A673 (cell line): Measurements from ENCODE around the gene SLC30A4. TPM values are rescaled to one million over a fixed set of nuclear protein-coding genes. Genes with fewer than 3 reads are reported as not detected.

Experiments used
- BruUV-seq: library from RNA; stranded (reverse); fragments of 400-500 nt; replicated peaks from 2 replicates; lab custom pipeline; 2021; lab: Mats Ljungman, UMichigan
- CTCF ChIA-PET: fragments of 300-600 bp; sonication (Branson Sonifier 250); formaldehyde crosslinking; loops from one replicate; lab custom pipeline; 2022; ENCODE audit warnings: antibody characterized with exemption; lab: Charles Lee
- POLR2A ChIA-PET: fragments of 300-600 bp; sonication (Branson Sonifier 250); formaldehyde crosslinking; loops from one replicate; lab custom pipeline; 2022; ENCODE audit warnings: antibody characterized with exemption; ENCODE audit not compliant: low non-redundant PET; lab: Charles Lee
- DNase-seq: peaks from one replicate; pipeline ENCODE4 v3.0.0-alpha.2; 2015; ENCODE audit warnings: low spot score
- H3K27ac ChIP-seq: fragments of 200-600 bp; sonication (generic); 2 replicates; pipeline ENCODE4 v1.5.1; 2016; ENCODE audit warnings: mixed run types, low read depth, mild to moderate bottlenecking, mixed read lengths, antibody characterized with exemption, low read length; ENCODE audit not compliant: poor library complexity, severe bottlenecking
- H3K27me3 ChIP-seq: fragments of 200-600 bp; sonication (generic); replicated peaks from 2 replicates; pipeline ENCODE4 v1.6.1; 2017; ENCODE audit warnings: mixed run types, low read depth, mild to moderate bottlenecking, mixed read lengths, antibody characterized with exemption, low read length; ENCODE audit not compliant: insufficient read depth, poor library complexity
- H3K36me3 ChIP-seq: fragments of 200-600 bp; sonication (generic); 2 replicates; pipeline ENCODE4 v1.6.1; 2016; ENCODE audit warnings: mixed run types, mild to moderate bottlenecking, mixed read lengths, antibody characterized with exemption, low read length; ENCODE audit not compliant: insufficient read depth, poor library complexity, severe bottlenecking
- H3K4me1 ChIP-seq: fragments of 200-600 bp; sonication (generic); 2 replicates; pipeline ENCODE4 v1.6.1; 2017; ENCODE audit warnings: mixed run types, mild to moderate bottlenecking, mixed read lengths, antibody characterized with exemption, low read length; ENCODE audit not compliant: insufficient read depth, poor library complexity, severe bottlenecking
- H3K4me3 ChIP-seq: fragments of 200-600 bp; sonication (generic); 2 replicates; pipeline ENCODE4 v1.5.1; 2016; ENCODE audit warnings: low read depth, mixed run types, mild to moderate bottlenecking, mixed read lengths, low read length; ENCODE audit not compliant: poor library complexity, severe bottlenecking
- H3K9me3 ChIP-seq: fragments of 200-600 bp; sonication (generic); 2 replicates; pipeline ENCODE4 v1.6.1; 2016; ENCODE audit warnings: mixed run types, low read depth, mild to moderate bottlenecking, mixed read lengths, antibody characterized with exemption, low read length; ENCODE audit not compliant: poor library complexity, severe bottlenecking
- CTCF ChIP-seq: fragments of 300-800, 200-600 bp; sonication (generic); conservative IDR thresholded peaks from 2 replicates; pipeline ENCODE4 v1.5.1; 2017; ENCODE audit warnings: low read depth, mild to moderate bottlenecking, antibody characterized with exemption, low read length, moderate library complexity, mixed read lengths
- EZH2 ChIP-seq: fragments of 200-600 bp; sonication (generic); IDR thresholded peaks from 2 replicates; pipeline ENCODE4 v1.6.1; 2017; ENCODE audit warnings: borderline replicate concordance, low read depth, mild to moderate bottlenecking, mixed read lengths, antibody characterized with exemption, low read length; ENCODE audit not compliant: poor library complexity, severe bottlenecking
- intact Hi-C: fragments of 100-400 bp; cut with micrococcal nuclease; formaldehyde crosslinking; loops from one replicate; pipeline ENCODE4 v1.10.0; 2022; ENCODE audit not compliant: unreplicated experiment
- total RNA-seq: library from RNA; stranded (reverse); gene quantifications from 2 replicates; pipeline ENCODE4 v1.2.3, GENCODE V29; 2021

Gene SLC30A4
- total RNA-seq, 1 experiment from 2014 or later = 1.1 TPM

GRCh38 chr15:45498701-45499100, 23.9 kb downstream of the SLC30A4 start:
- ChIA-PET POLR2A (no interaction called here), CTCF (no interaction called here)
- no peak overlapping the region for H3K4me3 ChIP-seq

GRCh38 chr15:45497261-45497660, 25.3 kb downstream of the SLC30A4 start:
- Histone ChIP-seq H3K27ac (no peak overlapping the region), H3K4me3 (no peak overlapping the region), H3K36me3 (no peaks in the 10 kb centered on the region), H3K9me3 (no peaks in the 10 kb centered on the region), H3K27me3 (no peaks in the 10 kb centered on the region), H3K4me1 (no peaks in the 10 kb centered on the region)
- TF ChIP-seq CTCF = no peak
- TF ChIP-seq EZH2 = no peak
- ChIA-PET POLR2A (no interaction called here), CTCF (no interaction called here)
- DNase-seq = no peak
- intact Hi-C loops = no loop called here
- no TSS peak for BruUV-seq

More at GRCh38 chr15:45498701-45499100, 23.9 kb downstream of the SLC30A4 start:
- TF ChIP-seq CTCF (no peak), EZH2 (no peak)
- Histone ChIP-seq H3K4me1 (no peaks in the 10 kb centered on the region), H3K36me3 (no peaks in the 10 kb centered on the region), H3K9me3 (no peaks in the 10 kb centered on the region), H3K27me3 (no peaks in the 10 kb centered on the region), H3K27ac (no peak overlapping the region)
- no peak for DNase-seq
- intact Hi-C loops = no loop called here
- no TSS peak for BruUV-seq

GRCh38 chr15:45496658-45497057, 25.9 kb downstream of the SLC30A4 start:
- no peak overlapping the region for H3K4me3 ChIP-seq
- TF ChIP-seq CTCF = no peak
- no peak for TF ChIP-seq EZH2
- H3K27me3 ChIP-seq = no peaks in the 10 kb centered on the region
- POLR2A ChIA-PET = no interaction called here
- intact Hi-C loops = no loop called here
- H3K36me3 ChIP-seq = no peaks in the 10 kb centered on the region
- no TSS peak for BruUV-seq
- DNase-seq = no peak
- H3K9me3 ChIP-seq = no peaks in the 10 kb centered on the region
- CTCF ChIA-PET = interaction anchor here (1.2 kb wide), 1 partner anchor 78 kb away, joined by 3 read pairs; no protein-coding TSS in a partner anchor
- H3K27ac ChIP-seq = no peak overlapping the region
- no peaks in the 10 kb centered on the region for H3K4me1 ChIP-seq
